Activated CD4-positive, CD25-positive, alpha-beta regulatory T cell treated with anti-CD3 and anti-CD28 coated beads, Interleukin-2, amount 50 U/mL, for 72 hours (primary cell): ENCODE data around the gene DRICH1.
"Not testable (repeated sequence)": the region's sequence is repeated elsewhere in the genome, so short reads cannot be mapped to it uniquely, and the experiment has no call there.

Source experiments
- DNase-seq: peaks from one replicate; pipeline ENCODE4 v3.0.0; 2021

Gene DRICH1

DNA sequence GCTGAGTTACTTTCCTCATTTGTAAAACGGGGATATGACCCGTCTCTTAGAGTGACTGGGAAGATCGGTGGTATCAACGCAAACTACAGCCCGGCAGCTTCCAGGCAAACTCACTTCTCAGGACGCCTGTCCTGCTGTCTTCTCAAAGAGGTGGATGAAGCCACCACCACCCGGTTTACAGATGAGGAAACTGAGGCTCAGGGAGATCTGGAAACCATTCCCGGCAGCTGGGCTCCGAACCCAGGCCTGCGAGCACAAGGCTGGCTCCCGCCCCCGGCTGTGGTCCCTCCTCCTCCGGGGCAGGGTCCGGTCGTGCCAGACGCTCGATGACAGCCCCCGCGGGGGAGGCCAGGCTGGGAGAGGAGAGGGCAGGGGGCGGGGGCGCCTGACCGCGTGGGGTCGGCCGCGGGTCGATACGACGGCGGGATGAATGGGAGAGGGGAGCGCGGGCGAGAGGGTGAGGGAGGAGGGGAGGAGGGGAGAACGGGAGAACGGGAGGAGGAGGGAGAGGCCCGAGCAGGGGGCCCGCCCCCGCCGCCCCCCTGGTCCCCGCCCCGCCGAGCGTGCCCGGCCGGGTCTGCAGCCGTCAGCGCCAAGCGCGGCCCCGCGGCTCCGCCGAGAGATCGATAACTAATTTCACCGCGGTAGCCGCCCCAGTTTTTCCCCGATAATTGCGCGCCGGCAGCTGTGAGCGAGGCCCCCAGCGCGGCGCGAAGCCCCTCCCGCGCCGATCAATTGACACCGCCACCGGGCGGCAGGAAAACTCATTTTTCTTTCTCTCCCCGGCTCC lies 66.0 kb downstream of the DRICH1 start:
- no peak for DNase-seq

DNA sequence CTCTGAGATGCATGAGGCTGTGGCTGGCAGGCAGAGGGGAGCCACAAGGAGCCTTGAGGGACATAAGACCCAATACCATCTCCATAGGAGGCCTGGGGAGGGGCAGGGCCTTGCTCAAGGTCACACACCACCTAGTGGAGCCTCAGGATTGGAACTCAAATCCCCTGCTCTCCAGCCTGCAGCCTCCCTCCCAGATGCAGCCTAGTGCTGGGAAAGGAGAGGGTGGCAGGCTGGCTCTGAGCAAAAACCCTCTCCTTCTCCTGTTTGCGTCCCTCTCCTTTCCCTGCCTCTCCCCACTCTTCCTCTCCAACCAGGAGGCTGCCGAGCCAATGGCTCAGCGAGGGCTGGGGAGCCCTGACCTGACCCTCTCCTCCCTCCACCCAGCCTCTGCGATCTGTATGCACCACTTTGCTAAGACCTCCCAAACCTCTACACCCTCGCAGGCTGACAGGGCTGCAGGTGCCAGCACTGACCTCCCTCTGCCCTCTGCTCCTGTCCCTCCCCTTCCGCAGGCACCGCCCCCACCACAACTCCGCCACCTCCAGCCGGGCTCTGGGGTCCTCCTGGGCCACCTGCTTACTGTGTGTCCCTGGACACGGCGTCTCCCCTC lies 66.7 kb downstream of the DRICH1 start:
- no peak for DNase-seq

DNA sequence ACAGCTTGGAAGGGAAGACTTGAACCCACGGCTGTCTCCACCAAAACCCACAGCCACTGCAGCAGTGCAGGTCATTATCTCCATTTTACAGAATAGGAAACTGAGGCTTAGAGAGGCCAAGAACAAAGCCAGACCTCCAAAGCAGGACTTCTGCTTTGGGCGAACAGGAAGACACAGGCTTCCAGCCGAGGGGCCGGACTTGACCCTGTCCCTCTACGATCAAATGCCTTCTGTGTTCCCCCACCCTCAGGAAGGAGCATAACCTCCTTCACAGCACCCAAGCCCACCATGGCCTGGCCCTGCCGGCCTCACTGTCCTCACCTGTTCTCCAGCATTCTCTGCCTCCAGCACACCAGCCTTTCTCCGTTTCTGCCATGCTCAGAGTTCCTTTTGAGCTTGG lies 67.8 kb downstream of the DRICH1 start:
- no peak for DNase-seq

GRCh38 chr22:23563111-23563510 lies 69.0 kb downstream of the DRICH1 start:
- DNase-seq, result no peak

GRCh38 chr22:23562186-23562585 lies 69.9 kb downstream of the DRICH1 start:
- no peak for DNase-seq

DNA sequence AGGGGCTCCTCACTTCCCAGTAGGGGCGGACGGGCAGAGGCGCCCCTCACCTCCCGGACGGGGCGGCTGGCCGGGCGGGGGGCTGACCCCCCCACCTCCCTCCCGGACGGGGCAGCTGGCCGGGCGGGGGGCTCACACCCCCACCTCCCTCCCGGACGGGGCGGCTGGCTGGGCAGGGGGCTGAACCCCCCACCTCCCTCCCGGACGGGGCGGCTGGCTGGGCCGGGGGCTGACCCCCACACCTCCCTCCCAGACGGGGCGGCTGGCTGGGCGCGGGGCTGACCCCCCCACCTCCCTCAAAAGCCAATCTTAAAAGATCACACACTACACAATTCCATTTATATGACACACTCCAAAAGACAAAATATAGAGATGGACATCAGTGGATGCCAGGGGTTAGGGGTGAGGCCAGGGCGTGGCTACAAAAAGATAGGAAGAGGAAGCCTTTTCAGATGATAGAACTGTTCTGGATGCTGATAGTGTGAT lies 71.1 kb downstream of the DRICH1 start:
- DNase-seq, result peak; percentile 12

DNA sequence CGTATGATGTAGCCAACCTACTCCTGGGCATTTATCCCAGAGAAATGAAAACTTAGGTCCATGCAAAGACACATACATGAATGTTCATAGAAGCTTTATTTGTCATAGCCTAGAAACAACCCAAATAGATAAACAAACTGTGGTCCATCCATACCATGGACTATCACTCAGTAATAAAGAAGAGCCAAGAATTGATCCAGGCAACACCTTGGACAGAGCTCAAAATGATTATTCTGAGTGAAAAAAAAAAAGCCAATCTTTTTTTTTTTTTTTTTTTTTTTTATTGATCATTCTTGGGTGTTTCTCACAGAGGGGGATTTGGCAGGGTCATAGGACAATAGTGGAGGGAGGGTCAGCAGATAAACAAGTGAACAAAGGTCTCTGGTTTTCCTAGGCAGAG lies 71.9 kb downstream of the DRICH1 start:
- not testable (repeated sequence) for DNase-seq
